Measurements from ENCODE around the gene NGLY1. TPM values are rescaled to one million over a fixed set of nuclear protein-coding genes. Genes with fewer than 3 reads are reported as not detected.

Gene NGLY1
- total RNA-seq, 2 experiments from 2014 or later, result 88.1 to 142 TPM

DNA sequence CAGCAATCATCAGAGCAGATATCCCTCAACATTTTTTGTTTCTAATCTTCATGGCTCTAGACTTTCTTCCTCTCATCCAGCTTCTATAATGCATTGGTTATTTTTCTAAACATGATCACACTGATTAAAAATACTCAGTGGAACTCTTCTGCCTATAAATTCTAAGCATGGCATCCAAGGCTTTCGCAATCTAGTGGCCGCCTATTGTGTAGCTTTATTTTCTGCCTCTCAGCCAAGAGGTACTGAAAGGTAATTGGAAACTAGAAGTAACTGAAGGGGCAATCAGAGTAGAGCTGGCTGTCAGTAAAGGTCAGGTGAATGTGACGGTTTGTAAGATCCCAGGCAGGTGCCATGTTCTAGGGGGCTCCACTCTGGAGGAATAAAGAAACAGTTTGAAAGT, 40.1 kb upstream of the NGLY1 start:
- no TSS peak for BruUV-seq (replicated peaks)
- CTCF ChIA-PET (ENCODE audit: unreplicated experiment), result no interaction called here
- intact Hi-C loops (cut with micrococcal nuclease; ENCODE audit: unreplicated experiment), result no loop called here

DNA sequence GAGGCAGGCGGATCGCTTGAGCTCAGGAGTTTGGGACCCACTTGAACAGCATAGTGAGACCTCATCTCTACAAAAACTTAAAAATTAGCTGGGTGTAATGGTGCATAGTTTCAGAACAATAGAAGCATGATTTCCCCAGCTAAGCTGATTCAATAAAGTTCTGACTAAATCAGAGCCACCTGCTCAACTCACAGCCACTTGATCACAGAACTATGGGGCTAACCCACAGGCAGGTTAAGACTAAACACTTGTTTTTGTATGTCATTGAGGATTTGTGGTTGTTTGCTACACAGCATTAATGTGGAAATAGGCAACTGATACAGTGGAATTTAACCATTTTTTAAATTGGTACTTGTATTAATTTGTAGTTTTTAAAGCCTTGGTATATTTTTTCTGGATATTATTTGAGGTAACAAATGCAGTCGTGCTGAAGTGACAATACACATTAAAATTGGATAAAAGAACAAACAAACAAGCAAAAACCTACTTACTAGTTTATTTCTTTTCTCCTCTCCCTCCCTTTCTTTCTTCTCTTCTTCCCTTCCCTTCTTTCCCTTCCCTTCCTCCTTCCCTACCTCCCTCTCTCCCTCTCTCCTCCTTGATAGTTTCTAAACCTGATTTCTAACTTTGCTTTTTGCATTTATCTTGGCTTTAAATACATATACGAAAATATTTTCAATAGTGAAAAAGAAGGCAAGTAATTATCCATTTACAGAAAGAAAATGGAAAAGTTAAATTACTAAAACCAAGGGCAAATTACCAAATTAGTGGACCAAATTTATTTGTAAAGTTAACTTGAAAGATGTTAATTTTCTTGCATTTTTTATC, 38.7 kb upstream of the NGLY1 start:
- H3K27ac ChIP-seq (ENCODE audit: low read depth, low read length, poor library complexity, severe bottlenecking), result no peak overlapping the region
- ChIA-PET POLR2A (interaction anchor here (0.8 to 1.5 kb wide), 4 partner anchors 9 to 38 kb away, joined by 3 to 4 read pairs (median 3); partner anchors contain the start of gene NGLY1), CTCF (ENCODE audit: unreplicated experiment) (no interaction called here)
- no peak overlapping the region for H3K4me3 ChIP-seq (ENCODE audit: low read depth, low read length, poor library complexity, severe bottlenecking)
- no peak for DNase-seq (ENCODE audit: low spot score)
- no peaks in the 10 kb centered on the region for H3K9me2 ChIP-seq (ENCODE audit: insufficient read depth, low read length)
- peaks cover 22% of the 10 kb centered on the region for H3K4me1 ChIP-seq (ENCODE audit: insufficient read depth, low read length, poor library complexity, severe bottlenecking)
- no peak overlapping the region for H2AFZ ChIP-seq (ENCODE audit: low read length)
- intact Hi-C loops (cut with micrococcal nuclease; ENCODE audit: unreplicated experiment), result no loop called here
- H4K20me1 ChIP-seq (ENCODE audit: insufficient read depth, low read length), result no peaks in the 10 kb centered on the region
- no peaks in the 10 kb centered on the region for H3K36me3 ChIP-seq (ENCODE audit: insufficient read depth, low read length)
- BruUV-seq (replicated peaks), result no TSS peak
- no peak for TF ChIP-seq EZH2phosphoT487 (IDR thresholded peaks at IDR 0.05; ENCODE audit: borderline replicate concordance, low read depth, low read length)
- TF ChIP-seq, protein P1, sequence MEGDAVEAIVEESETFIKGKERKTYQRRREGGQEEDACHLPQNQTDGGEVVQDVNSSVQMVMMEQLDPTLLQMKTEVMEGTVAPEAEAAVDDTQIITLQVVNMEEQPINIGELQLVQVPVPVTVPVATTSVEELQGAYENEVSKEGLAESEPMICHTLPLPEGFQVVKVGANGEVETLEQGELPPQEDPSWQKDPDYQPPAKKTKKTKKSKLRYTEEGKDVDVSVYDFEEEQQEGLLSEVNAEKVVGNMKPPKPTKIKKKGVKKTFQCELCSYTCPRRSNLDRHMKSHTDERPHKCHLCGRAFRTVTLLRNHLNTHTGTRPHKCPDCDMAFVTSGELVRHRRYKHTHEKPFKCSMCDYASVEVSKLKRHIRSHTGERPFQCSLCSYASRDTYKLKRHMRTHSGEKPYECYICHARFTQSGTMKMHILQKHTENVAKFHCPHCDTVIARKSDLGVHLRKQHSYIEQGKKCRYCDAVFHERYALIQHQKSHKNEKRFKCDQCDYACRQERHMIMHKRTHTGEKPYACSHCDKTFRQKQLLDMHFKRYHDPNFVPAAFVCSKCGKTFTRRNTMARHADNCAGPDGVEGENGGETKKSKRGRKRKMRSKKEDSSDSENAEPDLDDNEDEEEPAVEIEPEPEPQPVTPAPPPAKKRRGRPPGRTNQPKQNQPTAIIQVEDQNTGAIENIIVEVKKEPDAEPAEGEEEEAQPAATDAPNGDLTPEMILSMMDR (conservative IDR thresholded peaks at IDR 0.05; ENCODE audit: low read length), result no peak
- 0 out of 2 replicates have a peak, but pooled peaks cover 11% of the 10 kb centered on the region for H3K9me3 ChIP-seq (ENCODE audit: low read length)
- no peaks in the 10 kb centered on the region for H3K79me2 ChIP-seq (ENCODE audit: insufficient read depth, low read depth, low read length)
- H3K4me2 ChIP-seq (ENCODE audit: low read length), result no peak overlapping the region

More for the DNA sequence above, 40.1 kb upstream of the NGLY1 start:
- POLR2A ChIA-PET, result interaction anchor here (0.7 to 1.2 kb wide), 3 partner anchors 40 to 1354 kb away, joined by 3 read pairs; no protein-coding TSS in a partner anchor
- Histone ChIP-seq H3K9me2 (ENCODE audit: insufficient read depth, low read length) (no peaks in the 10 kb centered on the region), H3K4me1 (ENCODE audit: insufficient read depth, low read length, poor library complexity, severe bottlenecking) (peaks cover 24% of the 10 kb centered on the region), H3K36me3 (ENCODE audit: insufficient read depth, low read length) (no peaks in the 10 kb centered on the region), H2AFZ (ENCODE audit: low read length) (no peak overlapping the region), H3K4me3 (ENCODE audit: low read depth, low read length, poor library complexity, severe bottlenecking) (no peak overlapping the region), H3K4me2 (ENCODE audit: low read length) (no peak overlapping the region), H3K79me2 (ENCODE audit: insufficient read depth, low read depth, low read length) (no peaks in the 10 kb centered on the region), H3K27ac (ENCODE audit: low read depth, low read length, poor library complexity, severe bottlenecking) (no peak overlapping the region), H3K9me3 (ENCODE audit: low read length) (0 out of 2 replicates have a peak, but pooled peaks cover 11% of the 10 kb centered on the region), H4K20me1 (ENCODE audit: insufficient read depth, low read length) (no peaks in the 10 kb centered on the region)
- no peak for DNase-seq (ENCODE audit: low spot score)
- TF ChIP-seq, protein P1 (conservative IDR thresholded peaks at IDR 0.05; ENCODE audit: low read length), result no peak
- no peak for TF ChIP-seq EZH2phosphoT487 (IDR thresholded peaks at IDR 0.05; ENCODE audit: borderline replicate concordance, low read depth, low read length)
